CD4-positive, CD25-positive, alpha-beta regulatory T cell (primary cell): Measurements from ENCODE around the gene PTGR3. TPM values are rescaled to one million over a fixed set of nuclear protein-coding genes. Genes with fewer than 3 reads are reported as not detected.

ENCODE experiments used
- ATAC-seq, 2 donors: fragments of 150-1000 bp; cut with Tn5 transposase; one replicate each; pipeline ENCODE4 v1.10.0; 2021; ENCODE audit warnings: low read depth in 2 of 2, moderate number of reproducible peaks in 2 of 2, moderate library complexity in 1 of 2
- DNase-seq, 3 donors: peaks; one replicate each; pipeline versions ENCODE4 v3.0.0 to v3.0.0-alpha.2; 2012 to 2022; ENCODE audit warnings: mixed read lengths in 1 of 3
- H3K27ac ChIP-seq: one replicate; pipeline ENCODE4 v1.7.0; 2013; ENCODE audit warnings: mild to moderate bottlenecking, low read length; ENCODE audit not compliant: insufficient read depth, poor library complexity, severe bottlenecking
- H3K27me3 ChIP-seq: one replicate; pipeline ENCODE4 v1.7.0; 2013; ENCODE audit warnings: low read length; ENCODE audit not compliant: control insufficient read depth, insufficient read depth
- H3K36me3 ChIP-seq: one replicate; pipeline ENCODE4 v1.7.0; 2013; ENCODE audit warnings: mild to moderate bottlenecking, low read length, moderate library complexity; ENCODE audit not compliant: control insufficient read depth, insufficient read depth
- H3K4me1 ChIP-seq: 2 replicates; pipeline ENCODE4 v1.7.0; 2013; ENCODE audit warnings: mild to moderate bottlenecking, low read length; ENCODE audit not compliant: insufficient read depth, control insufficient read depth, poor library complexity, severe bottlenecking
- H3K4me3 ChIP-seq: one replicate; pipeline ENCODE4 v1.7.0; 2013; ENCODE audit warnings: low read depth, mild to moderate bottlenecking, low read length, moderate library complexity
- H3K9me3 ChIP-seq, 2 experiments: 1 replicate in 1 of 2; 2 replicates in 1 of 2; pipeline ENCODE4 v1.7.0; 2013; ENCODE audit warnings: low read length in 2 of 2, mild to moderate bottlenecking in 1 of 2, moderate library complexity in 1 of 2; ENCODE audit not compliant: control insufficient read depth in 2 of 2
- H3K27ac Mint-ChIP-seq, 3 donors: one replicate each; pipeline ENCODE4 v1.8.0; 2020 to 2022; ENCODE audit warnings: mild to moderate bottlenecking in 3 of 3, mixed read lengths in 3 of 3, moderate library complexity in 2 of 3
- H3K27me3 Mint-ChIP-seq: one replicate; pipeline ENCODE4 v1.8.0; 2022; ENCODE audit warnings: mild to moderate bottlenecking, mixed read lengths
- H3K36me3 Mint-ChIP-seq: one replicate; pipeline ENCODE4 v1.8.0; 2020; ENCODE audit warnings: mixed read lengths
- H3K4me1 Mint-ChIP-seq, 4 donors: one replicate each; pipeline ENCODE4 v1.8.0; 2020 to 2022; ENCODE audit warnings: mixed read lengths in 4 of 4, mild to moderate bottlenecking in 1 of 4
- H3K4me3 Mint-ChIP-seq, 4 donors: one replicate each; pipeline ENCODE4 v1.8.0; 2020 to 2022; ENCODE audit warnings: mild to moderate bottlenecking in 4 of 4, mixed read lengths in 4 of 4, moderate library complexity in 3 of 4
- H3K9me3 Mint-ChIP-seq, 7 donors: one replicate each; pipeline ENCODE4 v1.8.0; 2020 to 2022; ENCODE audit warnings: mixed read lengths in 7 of 7, mild to moderate bottlenecking in 3 of 7, moderate library complexity in 2 of 7
- polyA plus RNA-seq, 4 donors: library from polyadenylated mRNA; unstranded; fragments of 300-500 nt; fragmentation: Illumina TruSeq; gene quantifications; one replicate each; pipeline ENCODE4 v1.2.3, GENCODE V29; 2021
- total RNA-seq: library from RNA; stranded (reverse); gene quantifications from one replicate; pipeline ENCODE4 v1.2.3, GENCODE V29; 2022

PTGR3 gene
- total and polyA plus RNA-seq, 5 donors from 2014 or later, result 18.6 to 33.3 (median 25.5) TPM

- DNase-seq (no peak), ATAC-seq (no peak)
- Mint-ChIP-seq H3K4me1 (peaks cover 25 to 75% (median 45%) of the 10 kb centered on the region in 4 donors), H3K9me3 (no peaks in the 10 kb centered on the region), H3K36me3 (no peaks in the 10 kb centered on the region), H3K27ac (peak overlapping the region; percentile 72 to 96 (median 94)), H3K4me3 (peak overlapping the region; percentile 40 to 94 (median 86)), H3K27me3 (no peaks in the 10 kb centered on the region)
- H3K27ac ChIP-seq, result peak overlapping the region; percentile 68
- H3K9me3 ChIP-seq, result peaks cover 0 to 4% of the 10 kb centered on the region in 2 experiments
- peaks cover 23% of the 10 kb centered on the region for H3K4me1 ChIP-seq
- no peaks in the 10 kb centered on the region for H3K36me3 ChIP-seq
- H3K4me3 ChIP-seq, result peak overlapping the region; percentile 82
- H3K27me3 ChIP-seq, result no peaks in the 10 kb centered on the region
These were observed 38.0 kb upstream of the PTGR3 start for GRCh38 chr18:75246721-75247610.

DNA sequence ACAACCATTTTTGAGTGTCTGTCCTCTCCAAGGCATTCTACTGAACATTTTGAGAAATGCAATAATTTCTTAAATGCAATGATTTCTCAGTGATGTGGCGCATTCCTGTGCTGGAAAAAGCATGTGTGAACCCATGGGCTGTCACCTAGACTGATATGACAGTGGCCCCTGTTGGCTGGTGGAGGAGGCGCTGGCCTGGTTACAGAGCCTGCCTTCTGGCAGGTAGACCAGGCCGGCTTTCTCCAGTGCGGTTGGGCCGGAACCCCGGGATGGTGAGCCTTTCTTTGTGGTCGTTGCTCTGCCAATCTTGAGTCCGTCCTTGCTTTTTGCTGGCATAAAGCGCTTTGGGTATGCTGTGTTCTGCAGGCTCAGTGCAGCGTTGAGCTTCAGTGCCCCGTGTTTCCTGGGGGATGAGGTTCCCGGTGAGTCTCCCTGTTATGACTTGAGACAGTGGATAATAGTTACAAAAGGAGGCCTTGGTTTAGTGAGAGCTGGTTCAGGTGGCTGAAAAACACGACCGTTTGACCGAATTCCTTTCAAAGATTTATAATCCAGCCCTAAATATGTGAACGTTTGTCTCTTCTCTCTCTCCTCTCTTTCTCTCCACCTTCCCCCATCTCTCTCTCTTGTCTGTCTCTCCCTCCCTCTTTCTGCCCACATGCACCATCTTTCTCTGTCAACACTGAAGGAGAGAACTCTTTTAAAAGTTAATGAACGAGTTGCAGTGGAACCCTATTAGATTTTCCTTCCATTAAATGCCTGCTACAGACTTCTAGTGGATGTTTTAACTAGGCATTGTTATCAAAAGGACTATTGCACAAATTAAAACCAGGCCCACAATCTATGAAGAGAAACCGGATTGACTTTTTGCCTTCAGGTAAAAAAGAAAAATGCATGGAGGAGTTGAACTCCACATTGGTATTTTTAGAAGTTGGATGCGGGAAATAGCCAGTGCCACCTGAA lies 35.7 kb upstream of the PTGR3 start:
- H3K4me3 Mint-ChIP-seq, result no peak overlapping the region
- peaks cover 23% of the 10 kb centered on the region for H3K4me1 ChIP-seq
- H3K27ac ChIP-seq, result no peak overlapping the region

DNA sequence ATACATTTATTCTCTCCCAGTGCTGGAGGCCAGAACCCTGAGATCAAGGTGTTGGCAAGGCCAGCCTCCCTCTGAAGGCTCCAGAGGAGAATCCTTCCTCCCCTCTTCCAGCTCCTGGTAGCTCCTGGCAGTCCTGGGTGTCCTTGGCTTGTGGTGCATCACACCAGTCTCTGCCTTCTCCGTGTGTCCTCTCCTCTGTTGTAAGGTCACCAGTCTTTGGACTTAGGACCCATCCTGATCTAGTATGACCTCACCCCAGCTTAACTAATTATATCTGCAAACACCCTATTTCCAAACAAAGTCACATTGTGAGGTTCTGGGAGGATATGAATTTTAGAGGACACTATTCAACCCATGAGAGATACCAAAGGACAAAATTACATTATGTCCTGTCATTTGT lies 32.8 kb upstream of the PTGR3 start:
- Mint-ChIP-seq H3K27ac (peak overlapping the region in 1 of 3 donors; percentile 61), H3K27me3 (no peaks in the 10 kb centered on the region), H3K4me3 (no peak overlapping the region), H3K4me1 (peaks cover 12 to 47% (median 35%) of the 10 kb centered on the region in 4 donors), H3K36me3 (peaks cover 11% of the 10 kb centered on the region), H3K9me3 (no peaks in the 10 kb centered on the region)
- Histone ChIP-seq H3K27me3 (no peaks in the 10 kb centered on the region), H3K4me3 (no peak overlapping the region), H3K36me3 (no peaks in the 10 kb centered on the region), H3K27ac (no peak overlapping the region), H3K4me1 (peaks cover 3% of the 10 kb centered on the region), H3K9me3 (no peaks in the 10 kb centered on the region)
- ATAC-seq (no peak), DNase-seq (no peak)

More for the DNA sequence above, 35.7 kb upstream of the PTGR3 start:
- peak in 1 of 2 donors; percentile 15 for ATAC-seq
- Mint-ChIP-seq H3K27ac (peak overlapping the region; percentile 70 to 94 (median 89)), H3K36me3 (peaks cover 2% of the 10 kb centered on the region), H3K9me3 (no peaks in the 10 kb centered on the region), H3K27me3 (no peaks in the 10 kb centered on the region), H3K4me1 (peaks cover 26 to 67% (median 48%) of the 10 kb centered on the region in 4 donors)
- Histone ChIP-seq H3K36me3 (no peaks in the 10 kb centered on the region), H3K27me3 (no peaks in the 10 kb centered on the region), H3K4me3 (no peak overlapping the region), H3K9me3 (peaks cover 0 to 1% of the 10 kb centered on the region in 2 experiments)
- no peak for DNase-seq

GRCh38 chr18:75240433-75240832 lies 31.5 kb upstream of the PTGR3 start:
- Histone ChIP-seq H3K9me3 (no peaks in the 10 kb centered on the region), H3K4me1 (no peaks in the 10 kb centered on the region), H3K27ac (no peak overlapping the region), H3K4me3 (no peak overlapping the region), H3K27me3 (no peaks in the 10 kb centered on the region), H3K36me3 (no peaks in the 10 kb centered on the region)
- DNase-seq (no peak), ATAC-seq (no peak)
- Mint-ChIP-seq H3K27ac (no peak overlapping the region), H3K4me1 (peaks cover 9 to 41% (median 26%) of the 10 kb centered on the region in 4 donors), H3K36me3 (peaks cover 15% of the 10 kb centered on the region), H3K4me3 (no peak overlapping the region), H3K27me3 (no peaks in the 10 kb centered on the region), H3K9me3 (no peaks in the 10 kb centered on the region)

- Mint-ChIP-seq H3K4me3 (no peak overlapping the region), H3K4me1 (peaks cover 8 to 30% (median 20%) of the 10 kb centered on the region in 4 donors), H3K36me3 (peaks cover 15% of the 10 kb centered on the region), H3K27ac (peak overlapping the region in 1 of 3 donors; percentile 55), H3K9me3 (no peaks in the 10 kb centered on the region), H3K27me3 (no peaks in the 10 kb centered on the region)
- Histone ChIP-seq H3K9me3 (no peaks in the 10 kb centered on the region), H3K4me1 (no peaks in the 10 kb centered on the region), H3K4me3 (no peak overlapping the region), H3K27me3 (no peaks in the 10 kb centered on the region), H3K36me3 (no peaks in the 10 kb centered on the region), H3K27ac (no peak overlapping the region)
- ATAC-seq (no peak), DNase-seq (no peak)
These were observed 29.8 kb upstream of the PTGR3 start for GRCh38 chr18:75238786-75239185.

- no peaks in the 10 kb centered on the region for H3K36me3 ChIP-seq
- no peak for DNase-seq
- peak overlapping the region in 2 of 3 donors; percentile 55 for H3K27ac Mint-ChIP-seq
- H3K4me3 ChIP-seq, result no peak overlapping the region
- H3K27me3 ChIP-seq, result no peaks in the 10 kb centered on the region
- no peaks in the 10 kb centered on the region for H3K9me3 ChIP-seq
- H3K36me3 Mint-ChIP-seq, result peaks cover 15% of the 10 kb centered on the region
- H3K4me1 Mint-ChIP-seq, result peaks cover 5 to 27% (median 24%) of the 10 kb centered on the region in 4 donors
- H3K27ac ChIP-seq, result no peak overlapping the region
- H3K9me3 Mint-ChIP-seq, result no peaks in the 10 kb centered on the region
- no peaks in the 10 kb centered on the region for H3K4me1 ChIP-seq
- ATAC-seq, result no peak
- no peaks in the 10 kb centered on the region for H3K27me3 Mint-ChIP-seq
- H3K4me3 Mint-ChIP-seq, result no peak overlapping the region
These were observed 29.2 kb upstream of the PTGR3 start for GRCh38 chr18:75238100-75238499.

DNA sequence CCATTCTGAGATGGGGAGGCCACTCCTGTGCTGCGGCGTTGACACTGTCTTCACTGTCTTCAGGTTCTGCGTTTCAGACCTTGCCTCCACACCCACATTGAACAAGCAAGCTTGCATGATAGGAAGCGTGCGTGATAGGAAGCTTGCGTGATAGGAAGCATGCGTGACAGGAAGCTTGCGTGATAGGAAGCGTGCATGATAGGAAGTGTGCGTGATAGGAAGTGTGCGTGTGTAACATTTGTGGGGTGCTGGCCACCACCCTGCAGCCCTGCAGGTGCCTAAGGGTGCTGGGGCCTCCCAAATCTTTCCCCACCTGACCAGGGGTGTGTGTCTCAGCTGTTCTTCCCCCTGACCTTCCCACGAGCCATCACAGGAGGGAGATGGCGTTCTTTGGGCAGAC lies 27.0 kb upstream of the PTGR3 start:
- ATAC-seq, result no peak
- Histone ChIP-seq H3K27ac (no peak overlapping the region), H3K9me3 (no peaks in the 10 kb centered on the region), H3K4me3 (no peak overlapping the region), H3K4me1 (no peaks in the 10 kb centered on the region), H3K27me3 (no peaks in the 10 kb centered on the region), H3K36me3 (no peaks in the 10 kb centered on the region)
- Mint-ChIP-seq H3K27ac (no peak overlapping the region), H3K4me3 (no peak overlapping the region), H3K9me3 (no peaks in the 10 kb centered on the region), H3K27me3 (no peaks in the 10 kb centered on the region), H3K36me3 (peaks cover 15% of the 10 kb centered on the region), H3K4me1 (peaks cover 0 to 25% (median 19%) of the 10 kb centered on the region in 4 donors)
- no peak for DNase-seq
